ENCODE data around the gene ARHGEF25.
"Not testable (repeated sequence)": the region's sequence is repeated elsewhere in the genome, so short reads cannot be mapped to it uniquely, and the experiment has no call there.

The ARHGEF25 gene

DNA sequence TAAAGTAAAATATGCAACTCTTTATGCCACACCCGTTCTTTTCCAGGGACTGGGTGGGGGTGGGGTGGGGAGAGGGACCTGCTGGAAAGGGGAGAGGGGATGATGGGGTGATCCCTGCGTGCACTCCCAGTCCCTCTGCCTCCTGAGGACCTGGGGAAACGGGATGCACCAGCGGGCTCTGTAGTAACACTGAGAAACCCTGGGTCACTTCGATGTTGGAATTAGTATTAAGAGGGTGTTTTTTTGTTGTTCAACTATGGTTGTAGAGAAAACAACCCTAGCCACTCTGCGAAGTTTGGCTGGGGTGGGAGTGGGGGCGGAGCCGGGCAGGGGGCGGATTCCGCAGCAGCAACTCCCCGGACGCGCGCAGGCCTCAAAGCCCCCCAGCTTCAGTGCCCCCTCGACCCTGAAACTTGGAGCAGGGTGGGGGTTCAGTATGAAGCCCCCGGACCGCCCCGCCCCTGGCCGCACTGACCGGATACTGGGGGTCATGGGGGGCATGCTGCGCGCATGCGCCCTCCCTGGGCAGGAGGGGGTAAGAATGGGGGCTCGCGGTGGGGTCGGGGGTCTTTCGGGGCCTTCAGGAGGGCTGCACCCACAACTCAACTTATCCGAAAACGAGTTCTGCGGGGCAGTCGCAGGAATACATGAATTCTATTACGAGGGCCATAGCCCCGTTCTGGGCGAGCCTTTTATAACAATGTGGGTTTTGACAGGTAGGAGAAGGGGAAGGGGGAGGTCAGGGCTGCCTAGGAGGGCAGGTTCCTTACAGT lies 1.3 kb upstream of the ARHGEF25 start:
- no peak for DNase-seq

DNA sequence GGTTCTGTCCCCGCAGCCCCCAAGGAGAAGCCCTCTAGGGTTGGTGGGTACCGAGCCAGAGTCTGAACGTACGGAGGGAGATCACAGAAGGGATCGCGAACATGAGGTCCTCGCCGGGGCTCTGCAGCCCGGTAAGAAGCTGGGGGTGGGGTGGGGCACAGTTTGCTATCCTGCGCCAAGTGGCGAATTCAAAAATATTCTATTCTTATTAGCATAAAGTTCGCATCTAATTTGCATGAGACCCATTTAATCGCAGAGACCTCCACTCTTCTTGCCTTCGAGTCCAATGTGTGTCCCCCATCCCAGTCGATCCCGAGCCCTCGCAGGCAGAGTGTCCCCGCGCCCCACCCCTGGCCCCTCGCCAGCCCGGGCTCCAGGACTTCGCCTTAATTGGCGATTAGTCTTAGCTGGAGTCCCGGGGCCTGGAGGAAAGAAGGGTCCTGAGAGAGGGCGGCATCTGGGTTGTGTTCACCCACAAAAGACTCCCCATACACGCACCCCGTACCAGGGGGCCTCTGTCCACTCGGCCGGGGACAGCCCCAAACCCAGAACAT lies 604 bp upstream of the ARHGEF25 start:
- DNase-seq, result no peak

DNA sequence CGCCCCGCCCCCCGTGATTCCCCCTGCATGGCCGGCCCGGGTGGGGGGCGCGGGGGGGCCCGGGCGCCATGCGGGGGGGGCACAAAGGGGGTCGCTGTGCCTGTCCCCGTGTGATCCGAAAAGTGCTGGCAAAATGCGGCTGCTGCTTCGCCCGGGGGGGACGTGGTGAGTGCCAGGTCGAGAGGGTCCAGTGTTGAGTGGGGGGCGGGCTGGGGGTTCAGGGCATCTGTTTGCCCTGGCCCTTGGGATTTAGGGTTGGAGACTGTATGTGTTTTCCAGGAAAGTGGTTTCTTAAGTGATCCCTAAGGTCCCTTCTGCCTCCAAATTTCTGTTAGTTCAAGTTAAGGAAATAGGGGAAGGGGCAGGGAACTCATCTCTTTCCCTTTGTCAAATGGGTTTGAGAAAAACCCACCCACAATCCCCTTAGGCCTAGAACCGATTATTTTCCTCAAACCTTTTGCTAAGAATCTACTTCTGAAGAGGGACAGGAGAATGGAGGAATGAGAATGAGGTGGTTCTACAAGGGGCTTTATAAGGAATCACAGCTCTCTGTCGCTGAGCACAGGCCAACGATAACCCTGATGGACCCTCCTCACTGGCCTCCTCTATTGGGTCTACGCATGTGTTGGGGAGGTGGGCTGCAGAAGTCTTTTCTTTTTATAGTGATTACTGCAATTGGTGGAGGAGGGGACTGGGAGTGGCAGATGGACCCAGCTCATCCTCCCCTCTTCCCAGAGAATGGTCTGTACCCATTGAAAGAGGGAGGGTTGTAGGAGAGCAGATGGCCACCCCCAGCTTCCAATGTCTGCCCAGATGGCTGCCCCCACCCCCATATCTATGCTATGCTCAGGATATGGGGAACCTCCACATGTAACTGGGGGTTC lies 834 bp downstream of the ARHGEF25 start:
- no peak for DNase-seq

DNA sequence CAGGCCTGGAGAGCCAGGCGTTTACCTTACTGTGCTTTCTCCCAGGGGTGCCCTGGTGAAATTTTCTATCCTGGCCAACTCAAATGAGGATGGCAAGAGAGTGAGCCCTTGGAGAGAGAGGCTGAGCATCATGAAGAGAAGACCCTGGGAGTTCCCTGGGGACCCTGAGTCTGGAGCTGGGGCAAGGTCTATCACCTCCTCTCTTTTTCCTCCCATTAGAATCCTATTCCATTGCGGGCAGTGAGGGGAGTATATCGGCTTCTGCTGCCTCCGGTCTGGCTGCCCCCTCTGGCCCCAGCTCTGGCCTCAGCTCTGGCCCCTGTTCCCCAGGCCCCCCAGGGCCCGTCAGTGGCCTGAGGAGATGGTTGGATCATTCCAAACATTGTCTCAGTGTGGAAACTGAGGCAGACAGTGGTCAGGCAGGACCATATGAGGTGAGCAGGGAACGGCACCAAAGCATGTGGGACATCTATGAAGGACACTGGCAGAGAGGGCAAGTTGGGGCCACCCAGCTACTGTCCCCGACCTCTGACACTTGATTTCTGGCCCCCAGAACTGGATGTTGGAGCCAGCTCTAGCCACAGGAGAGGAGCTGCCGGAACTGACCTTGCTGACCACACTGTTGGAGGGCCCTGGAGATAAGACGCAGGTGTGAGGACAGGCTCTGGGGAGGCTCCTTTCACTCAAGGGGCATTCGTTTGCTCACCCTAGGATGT lies 1.6 kb downstream of the ARHGEF25 start:
- DNase-seq, result no peak

GRCh38 chr12:57613427-57614109 lies 2.3 kb downstream of the ARHGEF25 start:
- no peak for DNase-seq

- no peak for DNase-seq
Measured at GRCh38 chr12:57614178-57614947, 3.1 kb downstream of the ARHGEF25 start.

GRCh38 chr12:57614948-57615500 lies 3.8 kb downstream of the ARHGEF25 start:
- DNase-seq, result no peak

GRCh38 chr12:57615637-57616036 lies 4.4 kb downstream of the ARHGEF25 start:
- DNase-seq, result no peak

DNA sequence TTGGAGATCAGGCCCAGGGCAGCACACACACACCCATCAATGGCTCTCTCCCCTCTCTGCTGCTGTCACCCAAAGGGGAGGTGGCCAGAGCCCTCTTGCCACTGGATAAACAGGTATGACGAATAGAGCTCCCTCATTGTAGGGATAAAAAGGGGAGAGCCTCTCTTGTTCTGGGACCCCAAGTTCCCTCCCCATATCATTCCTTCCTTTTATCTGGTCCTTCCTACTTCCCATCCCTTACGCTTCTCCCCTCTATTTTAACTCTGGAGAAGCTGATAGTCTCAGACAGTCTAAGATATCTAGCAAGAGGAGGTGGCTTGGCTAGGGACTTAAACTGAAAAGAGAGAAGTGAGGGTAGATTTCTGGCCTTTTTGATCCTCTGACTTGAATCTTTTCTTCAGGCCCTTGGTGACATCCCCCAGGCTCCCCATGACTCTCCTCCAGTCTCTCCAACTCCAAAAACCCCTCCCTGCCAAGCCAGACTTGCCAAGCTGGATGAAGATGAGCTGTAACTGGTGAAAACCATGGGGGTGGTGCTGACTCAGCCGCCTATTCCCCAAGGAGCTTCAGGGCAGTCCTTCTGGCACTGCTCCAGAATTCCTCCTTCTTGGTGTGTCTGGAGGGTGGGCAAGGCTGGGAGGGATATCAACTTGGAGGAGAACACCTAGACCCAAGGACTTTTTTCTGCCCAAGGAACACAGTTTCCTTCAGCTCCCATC lies 5.3 kb downstream of the ARHGEF25 start:
- DNase-seq, result no peak

GRCh38 chr12:57617942-57618341 lies 6.7 kb downstream of the ARHGEF25 start:
- no peak for DNase-seq

DNA sequence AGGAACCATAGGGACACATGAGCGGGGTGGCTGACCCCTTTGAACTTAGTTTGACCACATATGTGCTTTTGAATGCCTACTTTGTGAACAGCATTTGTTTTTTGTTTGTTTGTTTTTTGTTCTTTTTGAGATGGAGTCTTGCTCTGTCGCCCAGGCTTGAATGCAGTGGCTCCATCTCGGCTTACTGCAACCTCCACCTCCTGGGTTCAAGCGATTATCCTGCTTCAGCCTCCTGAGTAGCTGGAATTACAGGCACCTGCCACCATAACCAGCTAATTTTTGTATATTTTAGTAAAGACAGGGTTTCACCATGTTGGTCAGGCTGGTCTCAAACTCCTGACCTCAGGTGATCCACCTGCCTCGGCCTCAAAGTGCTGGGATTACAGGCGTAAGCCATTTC lies 7.2 kb downstream of the ARHGEF25 start:
- DNase-seq, result not testable (repeated sequence)

DNA sequence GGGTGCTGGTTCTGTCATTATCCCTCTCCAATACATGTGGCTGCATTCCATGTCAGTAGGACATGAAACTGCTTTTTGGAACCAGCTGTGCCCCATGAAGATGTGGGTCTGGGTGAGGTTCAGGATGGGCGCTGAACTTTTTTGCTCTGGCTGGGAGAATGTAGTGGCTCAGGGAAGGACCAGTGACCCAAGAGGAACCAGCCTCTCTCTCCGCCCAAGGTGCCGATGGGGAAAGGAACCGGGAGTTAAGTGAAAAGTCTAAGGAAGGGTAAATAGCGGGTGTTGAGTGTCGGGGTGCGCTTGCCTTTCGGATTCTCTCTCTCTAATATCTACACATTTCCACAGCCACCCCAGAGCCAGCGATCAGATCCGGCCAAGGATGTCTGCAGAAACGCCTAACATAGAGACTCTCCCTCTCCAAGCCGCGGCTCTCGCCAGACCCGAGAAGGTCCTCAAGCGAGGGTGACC lies 7.8 kb downstream of the ARHGEF25 start:
- DNase-seq, result no peak

- no peak for DNase-seq
Measured at GRCh38 chr12:57619434-57620244, 8.4 kb downstream of the ARHGEF25 start.

DNA sequence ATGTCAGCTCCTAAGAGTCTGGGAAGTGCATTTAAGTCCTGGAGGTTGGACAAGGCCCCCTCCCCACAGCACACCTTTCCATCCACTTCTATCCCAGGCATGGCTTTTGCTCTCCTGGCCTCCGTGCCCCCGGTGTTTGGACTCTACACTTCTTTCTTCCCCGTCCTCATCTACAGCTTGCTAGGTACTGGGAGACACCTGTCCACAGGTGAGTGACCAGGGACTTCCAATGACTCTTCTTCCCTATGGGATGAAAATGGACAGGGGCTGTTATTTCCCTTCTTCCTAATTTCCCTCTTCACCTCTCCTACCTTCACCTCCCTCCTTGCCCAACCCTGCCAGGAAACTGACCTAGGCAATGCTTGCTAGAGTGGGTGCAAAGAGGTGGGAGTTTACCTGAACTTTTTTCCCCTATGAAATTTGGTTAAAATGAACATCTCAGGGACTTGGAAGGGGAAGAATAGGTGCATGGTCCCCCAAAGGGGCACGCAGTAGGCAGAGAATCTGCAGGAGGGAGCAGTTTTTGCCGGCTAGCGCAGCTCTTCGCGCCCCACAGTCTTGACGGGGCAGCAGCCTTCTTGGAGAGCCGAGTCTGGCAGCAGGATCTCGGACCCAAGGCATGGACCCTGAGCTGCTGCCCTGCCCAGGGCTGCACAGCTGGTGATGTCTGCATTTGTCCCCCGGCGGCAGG lies 9.2 kb downstream of the ARHGEF25 start:
- no peak for DNase-seq

- no peak for DNase-seq
Measured at GRCh38 chr12:57620936-57621496, 9.8 kb downstream of the ARHGEF25 start.

GRCh38 chr12:57621497-57622292 lies 10.5 kb downstream of the ARHGEF25 start:
- DNase-seq, result peak; percentile 17
